GM10248 (cell line): Measurements from ENCODE around the gene HNRNPM.
A peak's percentile ranks its signal among the peaks of the same experiment; 100 is the strongest.

Experiments
- CTCF ChIA-PET: fragments of 300-600 bp; sonication (Branson Sonifier 250); formaldehyde crosslinking; extraction: SDS; loops from one replicate; lab custom pipeline; 2021; ENCODE audit warnings: antibody characterized with exemption; lab: Yijun Ruan, JAX
- POLR2A ChIA-PET: fragments of 350-650 bp; sonication (Branson Sonifier 250); formaldehyde crosslinking; extraction: SDS; loops from one replicate; lab custom pipeline; 2020; ENCODE audit warnings: antibody characterized with exemption; lab: Yijun Ruan, JAX
- DNase-seq: peaks from one replicate; pipeline ENCODE4 v3.0.0; 2012; ENCODE audit errors: extremely low spot score
- CTCF ChIP-seq: IDR thresholded peaks from 2 replicates; pipeline ENCODE4 v1.5.1; 2012; ENCODE audit warnings: mild to moderate bottlenecking, low read depth; ENCODE audit errors: extremely low read depth, missing control alignments, control extremely low read depth

Gene HNRNPM

GRCh38 chr19:8468761-8469373 lies 24.1 kb downstream of the HNRNPM start:
- no peak for TF ChIP-seq CTCF
- POLR2A ChIA-PET = no interaction called here
- CTCF ChIA-PET = no interaction called here
- no peak for DNase-seq

- CTCF ChIA-PET = interaction anchor here (2.5 kb wide), 1 partner anchor 8 kb away, joined by 8 read pairs; no protein-coding TSS in a partner anchor
- DNase-seq = no peak
- TF ChIP-seq CTCF = no peak
- POLR2A ChIA-PET = no interaction called here
Observed at GRCh38 chr19:8469613-8470368, 25.0 kb downstream of the HNRNPM start.

GRCh38 chr19:8473648-8474476 lies 29.1 kb downstream of the HNRNPM start:
- peak; percentile 73 for DNase-seq
- POLR2A ChIA-PET = interaction anchor here (0.6 kb wide), 1 partner anchor 10 kb away, joined by 6 read pairs; no protein-coding TSS in a partner anchor
- no peak for TF ChIP-seq CTCF
- CTCF ChIA-PET = interaction anchor here (0.9 to 1.4 kb wide), 2 partner anchors 13 to 61 kb away, joined by 3 to 5 read pairs; partner anchors contain the start of gene MARCHF2

GRCh38 chr19:8475005-8475404 lies 30.2 kb downstream of the HNRNPM start:
- no peak for DNase-seq
- ChIA-PET POLR2A (interaction anchor here (0.6 kb wide), 2 partner anchors 13 to 19 kb away, joined by 7 read pairs; no protein-coding TSS in a partner anchor), CTCF (interaction anchor here (1.2 kb wide), 1 partner anchor 31 kb away, joined by 5 read pairs; no protein-coding TSS in a partner anchor)
- TF ChIP-seq CTCF = no peak

GRCh38 chr19:8476524-8476923 lies 31.7 kb downstream of the HNRNPM start:
- POLR2A ChIA-PET = no interaction called here
- CTCF ChIA-PET = interaction anchor here (1.0 to 1.7 kb wide), 3 partner anchors 10 to 123 kb away, joined by 3 to 4 read pairs (median 4); no protein-coding TSS in a partner anchor
- DNase-seq = no peak
- no peak for TF ChIP-seq CTCF

- TF ChIP-seq CTCF = no peak
- ChIA-PET POLR2A (no interaction called here), CTCF (no interaction called here)
- no peak for DNase-seq
Observed at GRCh38 chr19:8477889-8478288, 33.1 kb downstream of the HNRNPM start.
